Parathyroid adenoma (tissue), 2 donors: ENCODE measurements around the gene KCNT1.

Experiments
- H2AFZ ChIP-seq: fragments of 300-600 bp; sonication (generic); one replicate; pipeline ENCODE4 v1.7.0; 2017; ENCODE audit warnings: antibody characterized with exemption, mild to moderate bottlenecking
- H3K27ac ChIP-seq: fragments of 300-600 bp; sonication (generic); one replicate; pipeline ENCODE4 v1.7.0; 2017
- H3K27me3 ChIP-seq: fragments of 300-600 bp; sonication (generic); one replicate; pipeline ENCODE4 v1.7.0; 2017; ENCODE audit warnings: low read length; ENCODE audit not compliant: control insufficient read depth, insufficient read depth
- H3K36me3 ChIP-seq: fragments of 300-600 bp; sonication (generic); one replicate; pipeline ENCODE4 v1.7.0; 2017; ENCODE audit warnings: low read length; ENCODE audit not compliant: control insufficient read depth, insufficient read depth
- H3K4me1 ChIP-seq: fragments of 300-600 bp; sonication (generic); one replicate; pipeline ENCODE4 v1.7.0; 2017; ENCODE audit warnings: control low read depth
- H3K4me2 ChIP-seq: fragments of 300-600 bp; sonication (generic); one replicate; pipeline ENCODE4 v1.7.0; 2017; ENCODE audit warnings: low read length
- H3K4me3 ChIP-seq: fragments of 300-600 bp; sonication (generic); one replicate; pipeline ENCODE4 v1.7.0; 2017; ENCODE audit warnings: low read depth, low read length
- H3K79me2 ChIP-seq: fragments of 300-600 bp; sonication (generic); one replicate; pipeline ENCODE4 v1.7.0; 2017; ENCODE audit warnings: control low read depth
- H3K9ac ChIP-seq: fragments of 300-600 bp; sonication (generic); one replicate; pipeline ENCODE4 v1.7.0; 2017; ENCODE audit warnings: mild to moderate bottlenecking
- H3K9me3 ChIP-seq: fragments of 300-600 bp; sonication (generic); one replicate; pipeline ENCODE4 v1.7.0; 2017; ENCODE audit warnings: low read length; ENCODE audit not compliant: control insufficient read depth
- TF ChIP-seq, protein P1 (sequence below): fragments of 300-600 bp; sonication (generic); IDR thresholded peaks from one replicate; pipeline ENCODE4 v1.7.0; 2017; ENCODE audit warnings: antibody characterized with exemption, mild to moderate bottlenecking
- donor health status: primary hyperparathyroidism.

The KCNT1 gene

DNA sequence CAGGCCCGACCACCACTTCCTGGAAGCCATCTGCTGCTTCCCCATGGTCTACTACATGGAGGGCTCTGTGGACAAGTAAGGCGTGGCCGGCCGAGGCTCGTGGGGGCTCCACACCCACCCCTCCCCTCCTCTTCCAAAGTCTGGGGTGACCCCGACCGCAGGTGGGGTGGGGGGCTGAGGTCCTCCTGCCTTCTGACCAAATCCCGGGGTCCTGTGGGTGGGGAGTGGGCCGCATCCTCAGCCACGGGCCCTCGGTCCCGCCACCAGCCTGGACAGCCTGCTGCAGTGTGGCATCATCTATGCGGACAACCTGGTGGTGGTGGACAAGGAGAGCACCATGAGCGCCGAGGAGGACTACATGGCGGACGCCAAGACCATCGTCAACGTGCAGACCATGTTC, 76.4 kb downstream of the KCNT1 start:
- no peaks in the 10 kb centered on the region for H3K79me2 ChIP-seq
- H3K9ac ChIP-seq, result no peak overlapping the region
- H3K4me3 ChIP-seq, result no peak overlapping the region
- H3K4me2 ChIP-seq, result no peak overlapping the region
- no peaks in the 10 kb centered on the region for H3K9me3 ChIP-seq
- H3K36me3 ChIP-seq, result no peaks in the 10 kb centered on the region
- H3K4me1 ChIP-seq, result no peaks in the 10 kb centered on the region
- no peaks in the 10 kb centered on the region for H3K27me3 ChIP-seq
- no peak overlapping the region for H2AFZ ChIP-seq
- TF ChIP-seq, protein P1, sequence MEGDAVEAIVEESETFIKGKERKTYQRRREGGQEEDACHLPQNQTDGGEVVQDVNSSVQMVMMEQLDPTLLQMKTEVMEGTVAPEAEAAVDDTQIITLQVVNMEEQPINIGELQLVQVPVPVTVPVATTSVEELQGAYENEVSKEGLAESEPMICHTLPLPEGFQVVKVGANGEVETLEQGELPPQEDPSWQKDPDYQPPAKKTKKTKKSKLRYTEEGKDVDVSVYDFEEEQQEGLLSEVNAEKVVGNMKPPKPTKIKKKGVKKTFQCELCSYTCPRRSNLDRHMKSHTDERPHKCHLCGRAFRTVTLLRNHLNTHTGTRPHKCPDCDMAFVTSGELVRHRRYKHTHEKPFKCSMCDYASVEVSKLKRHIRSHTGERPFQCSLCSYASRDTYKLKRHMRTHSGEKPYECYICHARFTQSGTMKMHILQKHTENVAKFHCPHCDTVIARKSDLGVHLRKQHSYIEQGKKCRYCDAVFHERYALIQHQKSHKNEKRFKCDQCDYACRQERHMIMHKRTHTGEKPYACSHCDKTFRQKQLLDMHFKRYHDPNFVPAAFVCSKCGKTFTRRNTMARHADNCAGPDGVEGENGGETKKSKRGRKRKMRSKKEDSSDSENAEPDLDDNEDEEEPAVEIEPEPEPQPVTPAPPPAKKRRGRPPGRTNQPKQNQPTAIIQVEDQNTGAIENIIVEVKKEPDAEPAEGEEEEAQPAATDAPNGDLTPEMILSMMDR, result no peak
- H3K27ac ChIP-seq, result no peak overlapping the region

DNA sequence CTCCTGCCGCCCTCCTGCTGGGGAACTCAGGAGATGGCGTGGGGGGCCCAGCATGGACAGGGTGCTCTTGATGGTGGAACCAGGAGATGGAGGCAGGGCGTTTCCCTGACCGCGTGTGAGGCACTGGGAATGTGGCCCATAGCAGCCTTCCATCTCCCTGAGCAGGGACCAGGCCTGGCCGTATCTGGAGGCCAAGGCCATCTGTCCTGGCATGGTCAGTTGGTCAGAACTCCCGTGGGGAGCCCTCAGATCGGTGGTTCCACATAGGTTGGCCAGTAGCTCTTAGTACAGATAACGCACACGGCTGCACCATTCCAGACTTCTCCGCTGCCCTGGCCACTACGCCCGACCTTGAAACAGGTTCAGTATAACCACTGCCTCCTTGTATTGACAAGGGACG, 77.6 kb downstream of the KCNT1 start:
- TF ChIP-seq, protein P1, result no peak
- Histone ChIP-seq H3K36me3 (no peaks in the 10 kb centered on the region), H3K4me3 (no peak overlapping the region), H2AFZ (no peak overlapping the region), H3K27ac (no peak overlapping the region), H3K79me2 (no peaks in the 10 kb centered on the region), H3K4me1 (no peaks in the 10 kb centered on the region), H3K4me2 (no peak overlapping the region), H3K9ac (no peak overlapping the region), H3K9me3 (no peaks in the 10 kb centered on the region), H3K27me3 (no peaks in the 10 kb centered on the region)

DNA sequence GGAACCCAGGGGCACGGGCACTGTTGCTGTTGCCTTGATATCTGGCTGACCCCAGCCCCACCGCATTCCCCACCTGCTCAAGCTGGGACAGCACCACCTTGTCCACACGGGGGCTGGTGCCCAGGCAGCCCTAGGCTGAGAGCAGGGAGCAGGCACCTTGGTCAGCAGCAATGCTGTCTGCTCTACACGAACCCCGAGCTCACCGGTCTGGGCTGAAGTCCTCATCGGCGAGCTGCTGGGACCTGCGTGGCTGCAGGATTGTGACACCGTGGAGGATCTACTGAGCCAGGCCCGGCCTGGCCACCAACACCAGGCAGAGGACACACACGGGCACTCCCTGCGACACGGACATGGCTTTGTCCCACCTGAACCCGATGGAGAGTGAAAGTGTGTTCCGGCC, 78.1 kb downstream of the KCNT1 start:
- no peaks in the 10 kb centered on the region for H3K27me3 ChIP-seq
- no peak overlapping the region for H3K4me3 ChIP-seq
- no peaks in the 10 kb centered on the region for H3K36me3 ChIP-seq

GRCh38 chr9:135780626-135781025, 78.6 kb downstream of the KCNT1 start:
- Histone ChIP-seq H3K27ac (no peak overlapping the region), H3K4me1 (no peaks in the 10 kb centered on the region), H3K4me3 (no peak overlapping the region), H3K27me3 (no peaks in the 10 kb centered on the region), H2AFZ (no peak overlapping the region), H3K4me2 (no peak overlapping the region), H3K79me2 (no peaks in the 10 kb centered on the region), H3K9me3 (no peaks in the 10 kb centered on the region), H3K36me3 (no peaks in the 10 kb centered on the region), H3K9ac (no peak overlapping the region)
- TF ChIP-seq, protein P1, result no peak

More for the DNA sequence above, 78.1 kb downstream of the KCNT1 start:
- H3K9ac ChIP-seq, result no peak overlapping the region
- TF ChIP-seq, protein P1, result no peak
- no peaks in the 10 kb centered on the region for H3K9me3 ChIP-seq
- no peak overlapping the region for H3K27ac ChIP-seq
- H3K4me1 ChIP-seq, result no peaks in the 10 kb centered on the region
- no peak overlapping the region for H3K4me2 ChIP-seq
- H2AFZ ChIP-seq, result no peak overlapping the region
- no peaks in the 10 kb centered on the region for H3K79me2 ChIP-seq

GRCh38 chr9:135782946-135783345, 81.0 kb downstream of the KCNT1 start:
- Histone ChIP-seq H3K4me1 (no peaks in the 10 kb centered on the region), H3K9ac (no peak overlapping the region), H3K4me2 (no peak overlapping the region), H2AFZ (no peak overlapping the region), H3K27ac (no peak overlapping the region), H3K9me3 (no peaks in the 10 kb centered on the region), H3K27me3 (no peaks in the 10 kb centered on the region), H3K36me3 (no peaks in the 10 kb centered on the region), H3K79me2 (no peaks in the 10 kb centered on the region), H3K4me3 (no peak overlapping the region)
- TF ChIP-seq, protein P1, result no peak
